SK-N-SH (cell line): ENCODE measurements around the gene ZNF365.

Source experiments
- CTCF ChIP-seq: fragments of 200-600 bp; sonication (generic); IDR thresholded peaks from 2 replicates; pipeline ENCODE4 v1.6.1; 2017; ENCODE audit warnings: antibody characterized with exemption, mild to moderate bottlenecking, moderate library complexity
- NRF1 ChIP-seq: IDR thresholded peaks from 2 replicates; pipeline ENCODE4 v1.6.1; 2012; ENCODE audit warnings: low read depth, mild to moderate bottlenecking, low read length
- POLR2AphosphoS5 ChIP-seq: IDR thresholded peaks from 2 replicates; pipeline ENCODE4 v1.6.1; 2012; ENCODE audit warnings: low read depth, low read length
- RAD21 ChIP-seq: IDR thresholded peaks from 2 replicates; pipeline ENCODE4 v1.6.1; 2012; ENCODE audit warnings: mild to moderate bottlenecking, low read length
- RCOR1 ChIP-seq: fragments of 150-350 bp; IDR thresholded peaks from 2 replicates; pipeline ENCODE4 v1.6.1; 2017; ENCODE audit warnings: antibody characterized with exemption, low read length
- RXRA ChIP-seq: IDR thresholded peaks from 2 replicates; pipeline ENCODE4 v1.4.0; 2012; ENCODE audit warnings: low read depth, mild to moderate bottlenecking, borderline replicate concordance
- SMC3 ChIP-seq: IDR thresholded peaks from 2 replicates; pipeline ENCODE4 v1.6.1; 2012; ENCODE audit warnings: low read depth, low read length, improper control_type of control experiment
- TAF1 ChIP-seq: IDR thresholded peaks from 2 replicates; pipeline ENCODE4 v1.6.1; 2012; ENCODE audit warnings: low read depth, mild to moderate bottlenecking, low read length, moderate library complexity, borderline replicate concordance
- USF1 ChIP-seq: IDR thresholded peaks from 2 replicates; pipeline ENCODE4 v1.4.0; 2012; ENCODE audit warnings: low read depth, borderline replicate concordance
- USF2 ChIP-seq: fragments of 150-350 bp; IDR thresholded peaks from 2 replicates; pipeline ENCODE4 v1.6.1; 2017; ENCODE audit warnings: antibody characterized with exemption, low read length, low read depth, borderline replicate concordance

- TF ChIP-seq POLR2AphosphoS5 = no peak
- TF ChIP-seq CTCF = no peak
- TF ChIP-seq RCOR1 = no peak
- TF ChIP-seq TAF1 = no peak
- TF ChIP-seq SMC3 = no peak
- no peak for TF ChIP-seq USF1
- TF ChIP-seq USF2 = no peak
- TF ChIP-seq NRF1 = no peak
- no peak for TF ChIP-seq RAD21
- TF ChIP-seq RXRA = no peak
Measured at GRCh38 chr10:62333135-62333889, 40.9 kb upstream of the ZNF365 start.
